ENCODE results near the gene RALGAPA1. TPM values are rescaled to one million over a fixed set of nuclear protein-coding genes. Genes with fewer than 3 reads are reported as not detected.

Gene RALGAPA1
- total and polyA plus RNA-seq, 2 of the 13 experiments (the other 11 are each of a cell fraction or from before 2014, with no cell fraction given) = 65.0 to 89.2 TPM

GRCh38 chr14:35533357-35534207, 275.5 kb downstream of the RALGAPA1 start, which contains the start of gene INSM2 (continued):
- TF ChIP-seq PAXIP1 (CRISPR knock-in tag; conservative IDR thresholded peaks at IDR 0.05) (peak; percentile 55), RFXAP (CRISPR knock-in tag; IDR thresholded peaks at IDR 0.05; ENCODE audit: borderline replicate concordance) (peak; percentile 83; the same call in 1 of the 2 replicates), ZIK1 (CRISPR knock-in tag; IDR thresholded peaks at IDR 0.05; ENCODE audit: borderline replicate concordance, low read depth) (peak; percentile 86; the same call in 1 of the 2 replicates), ZNF564 (CRISPR knock-in tag; IDR thresholded peaks at IDR 0.05) (peak; percentile 84; the same call in 1 of the 2 replicates), SMAD9 (CRISPR knock-in tag; IDR thresholded peaks at IDR 0.05) (no peak), SIX4 (CRISPR knock-in tag; IDR thresholded peaks at IDR 0.05) (peak; percentile 26), TAF15 (IDR thresholded peaks at IDR 0.05; ENCODE audit: low read depth, low read length, poor library complexity, severe bottlenecking) (peak; percentile 36), ZNF512 (CRISPR knock-in tag; IDR thresholded peaks at IDR 0.05) (no peak), TCF7L2 (IDR thresholded peaks at IDR 0.05; ENCODE audit: low read depth, low read length) (no peak), ZC3H4 (CRISPR knock-in tag; IDR thresholded peaks at IDR 0.05; ENCODE audit: borderline replicate concordance) (no peak), LCORL (IDR thresholded peaks at IDR 0.05) (no peak), LCORL (CRISPR knock-in tag; IDR thresholded peaks at IDR 0.05) (peak; percentile 44; the same call in 1 of the 2 replicates), ZNF280B (CRISPR knock-in tag; IDR thresholded peaks at IDR 0.05; ENCODE audit: borderline replicate concordance) (peak; percentile 57; the same call in 1 of the 2 replicates)
- TF ChIP-seq, protein P1, sequence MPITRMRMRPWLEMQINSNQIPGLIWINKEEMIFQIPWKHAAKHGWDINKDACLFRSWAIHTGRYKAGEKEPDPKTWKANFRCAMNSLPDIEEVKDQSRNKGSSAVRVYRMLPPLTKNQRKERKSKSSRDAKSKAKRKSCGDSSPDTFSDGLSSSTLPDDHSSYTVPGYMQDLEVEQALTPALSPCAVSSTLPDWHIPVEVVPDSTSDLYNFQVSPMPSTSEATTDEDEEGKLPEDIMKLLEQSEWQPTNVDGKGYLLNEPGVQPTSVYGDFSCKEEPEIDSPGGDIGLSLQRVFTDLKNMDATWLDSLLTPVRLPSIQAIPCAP (CRISPR knock-in tag; IDR thresholded peaks at IDR 0.05; ENCODE audit: low read depth) = peak; percentile 79
- TF ChIP-seq, protein P2, sequence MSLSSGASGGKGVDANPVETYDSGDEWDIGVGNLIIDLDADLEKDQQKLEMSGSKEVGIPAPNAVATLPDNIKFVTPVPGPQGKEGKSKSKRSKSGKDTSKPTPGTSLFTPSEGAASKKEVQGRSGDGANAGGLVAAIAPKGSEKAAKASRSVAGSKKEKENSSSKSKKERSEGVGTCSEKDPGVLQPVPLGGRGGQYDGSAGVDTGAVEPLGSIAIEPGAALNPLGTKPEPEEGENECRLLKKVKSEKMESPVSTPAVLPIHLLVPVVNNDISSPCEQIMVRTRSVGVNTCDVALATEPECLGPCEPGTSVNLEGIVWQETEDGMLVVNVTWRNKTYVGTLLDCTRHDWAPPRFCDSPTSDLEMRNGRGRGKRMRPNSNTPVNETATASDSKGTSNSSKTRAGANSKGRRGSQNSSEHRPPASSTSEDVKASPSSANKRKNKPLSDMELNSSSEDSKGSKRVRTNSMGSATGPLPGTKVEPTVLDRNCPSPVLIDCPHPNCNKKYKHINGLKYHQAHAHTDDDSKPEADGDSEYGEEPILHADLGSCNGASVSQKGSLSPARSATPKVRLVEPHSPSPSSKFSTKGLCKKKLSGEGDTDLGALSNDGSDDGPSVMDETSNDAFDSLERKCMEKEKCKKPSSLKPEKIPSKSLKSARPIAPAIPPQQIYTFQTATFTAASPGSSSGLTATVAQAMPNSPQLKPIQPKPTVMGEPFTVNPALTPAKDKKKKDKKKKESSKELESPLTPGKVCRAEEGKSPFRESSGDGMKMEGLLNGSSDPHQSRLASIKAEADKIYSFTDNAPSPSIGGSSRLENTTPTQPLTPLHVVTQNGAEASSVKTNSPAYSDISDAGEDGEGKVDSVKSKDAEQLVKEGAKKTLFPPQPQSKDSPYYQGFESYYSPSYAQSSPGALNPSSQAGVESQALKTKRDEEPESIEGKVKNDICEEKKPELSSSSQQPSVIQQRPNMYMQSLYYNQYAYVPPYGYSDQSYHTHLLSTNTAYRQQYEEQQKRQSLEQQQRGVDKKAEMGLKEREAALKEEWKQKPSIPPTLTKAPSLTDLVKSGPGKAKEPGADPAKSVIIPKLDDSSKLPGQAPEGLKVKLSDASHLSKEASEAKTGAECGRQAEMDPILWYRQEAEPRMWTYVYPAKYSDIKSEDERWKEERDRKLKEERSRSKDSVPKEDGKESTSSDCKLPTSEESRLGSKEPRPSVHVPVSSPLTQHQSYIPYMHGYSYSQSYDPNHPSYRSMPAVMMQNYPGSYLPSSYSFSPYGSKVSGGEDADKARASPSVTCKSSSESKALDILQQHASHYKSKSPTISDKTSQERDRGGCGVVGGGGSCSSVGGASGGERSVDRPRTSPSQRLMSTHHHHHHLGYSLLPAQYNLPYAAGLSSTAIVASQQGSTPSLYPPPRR (CRISPR knock-in tag; IDR thresholded peaks at IDR 0.05; ENCODE audit: borderline replicate concordance) = peak; percentile 75; the same call in 1 of the 2 replicates
